ENCODE data around the gene RASA4. TPM values are rescaled to one million over a fixed set of nuclear protein-coding genes. Genes with fewer than 3 reads are reported as not detected.

The RASA4 gene
- polyA plus RNA-seq, 1 donor, result 30.1 TPM

Other genes starting within 250 kb of the RASA4 start
- gene PRKRIP1, start 220.4 kb downstream of the RASA4 start, polyA plus RNA-seq, result 30.0 TPM
- 9.9 TPM for gene ORAI2, start 183.2 kb downstream of the RASA4 start, polyA plus RNA-seq
- gene ALKBH4, start 151.9 kb downstream of the RASA4 start, polyA plus RNA-seq, result 10.5 TPM
- gene LRWD1, start 151.8 kb downstream of the RASA4 start, polyA plus RNA-seq, result 11.2 TPM
- gene POLR2J, start 137.8 kb downstream of the RASA4 start, polyA plus RNA-seq, result 50.7 TPM
- 14.2 TPM for gene RASA4B, start 99.0 kb downstream of the RASA4 start, polyA plus RNA-seq
- 17.0 TPM for gene UPK3BL2, start 73.1 kb downstream of the RASA4 start, polyA plus RNA-seq
- 3.2 TPM for gene SPDYE2, start 65.5 kb downstream of the RASA4 start, polyA plus RNA-seq
- gene POLR2J3, start 44.2 kb downstream of the RASA4 start, polyA plus RNA-seq, result 40.4 TPM
- 33.0 TPM for gene UPK3BL1, start 26.0 kb upstream of the RASA4 start, polyA plus RNA-seq
- 1.0 TPM for gene SPDYE2B, start 33.6 kb upstream of the RASA4 start, polyA plus RNA-seq
- gene POLR2J2, start 54.9 kb upstream of the RASA4 start, polyA plus RNA-seq, result 4.4 TPM
- 7.4 TPM for gene FAM185A, start 132.2 kb upstream of the RASA4 start, polyA plus RNA-seq

Measured in large intestine (tissue), 1 donor.